Testis (tissue), 3 donors: ENCODE measurements around the gene TTLL12. TPM values are rescaled to one million over a fixed set of nuclear protein-coding genes. Genes with fewer than 3 reads are reported as not detected.

Source experiments
- polyA plus RNA-seq: library from polyadenylated mRNA; stranded (reverse); fragments of 350-450 nt; fragmentation: Illumina TruSeq; extraction: RNeasy Lipid Tissue Mini Kit (QIAGEN cat#74804); gene quantifications from one replicate; pipeline ENCODE4 v1.2.3, GENCODE V29; 2014; ENCODE audit warnings: low read depth, low replicate concordance; ENCODE audit not compliant: insufficient read depth
- total RNA-seq, 2 donors: library from RNA; depleted of rRNA; stranded (reverse); fragments of >200 nt; gene quantifications; one replicate each; pipeline ENCODE4 v1.2.3, GENCODE V29; 2016

The TTLL12 gene
- total and polyA plus RNA-seq, 3 donors from 2014 or later: 62.0 to 175 (median 111) TPM

Other genes starting within 250 kb of the TTLL12 start
- gene PACSIN2, start 172.0 kb downstream of the TTLL12 start, total RNA-seq: 10 to 100 TPM; 43.6 to 45.6 TPM
- 43.5 TPM for gene PACSIN2, start 172.0 kb downstream of the TTLL12 start, polyA plus RNA-seq
- gene TTLL1, start 97.7 kb downstream of the TTLL12 start, total RNA-seq: 10 to 100 TPM; 22.5 to 28.9 TPM
- gene TTLL1, start 97.7 kb downstream of the TTLL12 start, polyA plus RNA-seq: 30.0 TPM
- 1 to 10 TPM; 7.2 to 9.6 TPM for gene BIK, start 76.4 kb downstream of the TTLL12 start, total RNA-seq
- gene BIK, start 76.4 kb downstream of the TTLL12 start, polyA plus RNA-seq: 2.5 TPM
- gene MCAT, start 43.7 kb downstream of the TTLL12 start, total RNA-seq: 10 to 100 TPM; 43.1 to 46.5 TPM
- gene MCAT, start 43.7 kb downstream of the TTLL12 start, polyA plus RNA-seq: 25.4 TPM
- gene TSPO, start 35.6 kb downstream of the TTLL12 start, total RNA-seq: 10 to 100 TPM; 68.7 to 92.5 TPM
- gene TSPO, start 35.6 kb downstream of the TTLL12 start, polyA plus RNA-seq: 42.8 TPM
- 10 to 100 TPM; 23.5 to 28.9 TPM for gene SCUBE1, start 156.2 kb upstream of the TTLL12 start, total RNA-seq
- gene SCUBE1, start 156.2 kb upstream of the TTLL12 start, polyA plus RNA-seq: 11.0 TPM
- 1 to 10 TPM; 4.1 to 5.9 TPM for gene MPPED1, start 224.9 kb upstream of the TTLL12 start, total RNA-seq
- 1.3 TPM for gene MPPED1, start 224.9 kb upstream of the TTLL12 start, polyA plus RNA-seq